H9 (cell line): ENCODE measurements around the gene SPDEF. TPM values are rescaled to one million over a fixed set of nuclear protein-coding genes. Genes with fewer than 3 reads are reported as not detected.

Experiments
- DNase-seq: peaks from one replicate; pipeline ENCODE4 v3.0.0-alpha.2; 2017
- H2AFZ ChIP-seq: one replicate; pipeline ENCODE4 v1.6.1; 2013; ENCODE audit warnings: mild to moderate bottlenecking, low read length, control low read depth, moderate library complexity
- H2AK5ac ChIP-seq: 2 replicates; pipeline ENCODE4 v1.6.1; 2013; ENCODE audit warnings: low read length, control low read depth, mixed read lengths; ENCODE audit not compliant: insufficient read length
- H2BK120ac ChIP-seq: one replicate; pipeline ENCODE4 v1.6.1; 2013; ENCODE audit warnings: low read depth, mild to moderate bottlenecking, low read length, control low read depth, inconsistent platforms; ENCODE audit not compliant: poor library complexity, severe bottlenecking
- H2BK12ac ChIP-seq: 2 replicates; pipeline ENCODE4 v1.6.1; 2013; ENCODE audit warnings: low read length, control low read depth, mixed read lengths, low read depth; ENCODE audit not compliant: insufficient read length
- H2BK15ac ChIP-seq: 2 replicates; pipeline ENCODE4 v1.6.1; 2013; ENCODE audit warnings: low read depth, low read length, control low read depth
- H2BK20ac ChIP-seq: one replicate; pipeline ENCODE4 v1.6.1; 2013; ENCODE audit warnings: low read depth, mild to moderate bottlenecking, low read length, control low read depth, inconsistent platforms; ENCODE audit not compliant: poor library complexity, severe bottlenecking
- H2BK5ac ChIP-seq: 2 replicates; pipeline ENCODE4 v1.6.1; 2013; ENCODE audit warnings: low read length, control low read depth, mixed read lengths; ENCODE audit not compliant: insufficient read length
- H3K14ac ChIP-seq: 2 replicates; pipeline ENCODE4 v1.6.1; 2013; ENCODE audit warnings: low read length, control low read depth; ENCODE audit not compliant: insufficient read depth
- H3K18ac ChIP-seq: 2 replicates; pipeline ENCODE4 v1.6.1; 2013; ENCODE audit warnings: low read depth, mild to moderate bottlenecking, mixed read lengths, low read length, control low read depth; ENCODE audit not compliant: insufficient read length
- H3K23ac ChIP-seq: 2 replicates; pipeline ENCODE4 v1.6.1; 2013; ENCODE audit warnings: low read length, control low read depth, mixed read lengths, low read depth; ENCODE audit not compliant: insufficient read length
- H3K23me2 ChIP-seq: 2 replicates; pipeline ENCODE4 v1.6.1; 2013; ENCODE audit warnings: low read depth, mild to moderate bottlenecking, mixed read lengths, low read length, control low read depth; ENCODE audit not compliant: insufficient read length, poor library complexity, severe bottlenecking
- H3K27ac ChIP-seq: 2 replicates; pipeline ENCODE4 v1.5.1; 2013; ENCODE audit warnings: low read length, control low read depth, mixed read lengths, low read depth; ENCODE audit not compliant: insufficient read length
- H3K27me3 ChIP-seq: 2 replicates; pipeline ENCODE4 v1.6.1; 2013; ENCODE audit warnings: low read length, control low read depth, inconsistent platforms; ENCODE audit not compliant: insufficient read depth
- H3K4ac ChIP-seq: 2 replicates; pipeline ENCODE4 v1.6.1; 2013; ENCODE audit warnings: low read depth, mild to moderate bottlenecking, control low read depth, inconsistent platforms, low read length, moderate library complexity
- H3K4me1 ChIP-seq: 2 replicates; pipeline ENCODE4 v1.6.1; 2013; ENCODE audit warnings: low read length, control low read depth, inconsistent platforms; ENCODE audit not compliant: insufficient read depth
- H3K4me2 ChIP-seq: 2 replicates; pipeline ENCODE4 v1.6.1; 2013; ENCODE audit warnings: low read length, control low read depth, mixed read lengths; ENCODE audit not compliant: insufficient read length, insufficient read depth
- H3K56ac ChIP-seq: 2 replicates; pipeline ENCODE4 v1.6.1; 2013; ENCODE audit warnings: low read depth, mild to moderate bottlenecking, mixed read lengths, low read length, control low read depth; ENCODE audit not compliant: insufficient read length
- H3K79me1 ChIP-seq: 2 replicates; pipeline ENCODE4 v1.6.1; 2013; ENCODE audit warnings: low read depth, mild to moderate bottlenecking, moderate library complexity, low read length, control low read depth, inconsistent platforms; ENCODE audit not compliant: insufficient read depth, poor library complexity, severe bottlenecking
- H3K79me2 ChIP-seq: 2 replicates; pipeline ENCODE4 v1.6.1; 2013; ENCODE audit warnings: low read length, control low read depth, inconsistent platforms; ENCODE audit not compliant: insufficient read depth
- H3K9ac ChIP-seq: 2 replicates; pipeline ENCODE4 v1.6.1; 2013; ENCODE audit warnings: low read length, control low read depth, mixed read lengths; ENCODE audit not compliant: insufficient read length; ENCODE audit errors: extremely low read depth
- H3K9me3 ChIP-seq: one replicate; pipeline ENCODE4 v1.6.1; 2013; ENCODE audit warnings: low read depth, low read length, inconsistent platforms; ENCODE audit not compliant: control insufficient read depth
- H3T11ph ChIP-seq: one replicate; pipeline ENCODE4 v1.6.1; 2013; ENCODE audit warnings: mild to moderate bottlenecking, low read length, control low read depth, inconsistent platforms
- H4K20me1 ChIP-seq: one replicate; pipeline ENCODE4 v1.6.1; 2013; ENCODE audit not compliant: control insufficient read depth, insufficient read length, insufficient read depth
- H4K5ac ChIP-seq: 2 replicates; pipeline ENCODE4 v1.6.1; 2013; ENCODE audit warnings: low read depth, mild to moderate bottlenecking, mixed read lengths, low read length, control low read depth; ENCODE audit not compliant: insufficient read length
- H4K8ac ChIP-seq: replicated peaks from 2 replicates; pipeline ENCODE4 v1.6.1; 2013; ENCODE audit warnings: low read length, control low read depth, mixed read lengths, low read depth; ENCODE audit not compliant: insufficient read length
- H4K91ac ChIP-seq: 2 replicates; pipeline ENCODE4 v1.6.1; 2013; ENCODE audit warnings: low read depth, mild to moderate bottlenecking, moderate library complexity, mixed read lengths, low read length, control low read depth; ENCODE audit not compliant: insufficient read length
- H3K27ac Mint-ChIP-seq, 3 experiments: 2 replicates in 2 of 3; 3 replicates in 1 of 3; pipeline ENCODE4 v1.8.0; 2020 to 2021; ENCODE audit warnings: mixed read lengths in 3 of 3, mild to moderate bottlenecking in 1 of 3, moderate library complexity in 1 of 3
- H3K27me3 Mint-ChIP-seq: 2 replicates; pipeline ENCODE4 v1.8.0; 2021; ENCODE audit warnings: low read depth, mild to moderate bottlenecking, moderate library complexity, mixed read lengths
- H3K36me3 Mint-ChIP-seq, 3 experiments: 2 replicates in 2 of 3; 3 replicates in 1 of 3; pipeline ENCODE4 v1.8.0; 2020 to 2021; ENCODE audit warnings: low read depth in 3 of 3, mixed read lengths in 3 of 3; ENCODE audit not compliant: insufficient read depth in 1 of 3
- H3K4me1 Mint-ChIP-seq, 2 experiments: 2 replicates each; pipeline ENCODE4 v1.8.0; 2020; ENCODE audit warnings: mixed read lengths in 2 of 2
- H3K4me3 Mint-ChIP-seq, 2 experiments: 2 replicates in 1 of 2; 3 replicates in 1 of 2; pipeline ENCODE4 v1.8.0; 2020 to 2021; ENCODE audit warnings: mild to moderate bottlenecking in 2 of 2, mixed read lengths in 2 of 2, moderate library complexity in 1 of 2
- H3K9me3 Mint-ChIP-seq, 2 experiments: 2 replicates in 1 of 2; 3 replicates in 1 of 2; pipeline ENCODE4 v1.8.0; 2020; ENCODE audit warnings: mild to moderate bottlenecking in 2 of 2, mixed read lengths in 2 of 2, moderate library complexity in 1 of 2
- WGBS: extraction: QIAGEN DNeasy Blood & Tissue Kit; methylation state at CpG from one replicate; pipeline ENCODE4 v1.1.7; 2013; ENCODE audit warnings: missing lambda C conversion rate, low lambda C conversion rate, mixed read lengths; ENCODE audit not compliant: insufficient read length; ENCODE audit errors: extremely low coverage; 5-methylcytosine and 5-hydroxymethylcytosine counted together
- total RNA-seq: library from RNA; stranded (reverse); gene quantifications from 2 replicates; pipeline ENCODE4 v1.2.1, GENCODE V29; 2021
- TF ChIP-seq, protein P1 (sequence below): fragments of 200-600 bp; sonication (generic); conservative IDR thresholded peaks from 3 replicates; pipeline ENCODE4 v1.8.0; 2021; ENCODE audit warnings: antibody characterized with exemption, mild to moderate bottlenecking

SPDEF gene
- total RNA-seq, 1 experiment from 2014 or later, result 0.15 TPM

DNA sequence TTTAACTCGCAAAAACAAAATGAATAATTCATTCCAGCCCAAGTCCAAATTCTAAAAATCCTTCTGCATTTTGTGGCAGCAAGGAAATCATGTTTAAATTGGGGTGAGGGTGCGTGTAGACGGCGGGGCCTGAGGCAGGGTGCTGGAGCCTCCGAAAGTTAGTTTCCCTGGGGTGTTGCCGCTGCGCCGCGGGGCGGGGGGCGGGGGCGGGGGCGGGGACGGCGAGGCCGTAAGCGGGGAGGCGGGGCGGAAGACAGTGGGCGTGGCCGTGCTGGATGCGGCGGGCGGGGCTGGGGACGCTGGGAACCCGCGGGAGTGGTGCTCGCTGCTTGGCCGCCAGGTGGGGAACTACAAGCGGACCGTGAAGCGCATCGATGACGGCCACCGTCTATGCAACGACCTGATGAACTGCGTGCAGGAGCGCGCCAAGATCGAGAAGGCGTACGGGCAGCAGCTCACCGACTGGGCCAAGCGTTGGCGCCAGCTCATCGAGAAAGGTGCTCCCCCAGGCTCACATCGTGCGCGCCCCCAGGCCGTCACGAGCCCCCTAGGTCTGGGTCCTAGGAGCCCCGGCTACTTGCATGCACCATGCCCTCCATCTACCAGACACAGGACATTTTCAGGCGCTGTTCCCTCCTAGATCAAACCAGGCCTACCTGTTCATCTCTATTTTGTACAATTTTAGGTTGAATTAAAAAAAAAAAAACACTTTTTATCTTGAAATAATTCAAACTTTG lies 29.0 kb downstream of the SPDEF start:
- H3K4me1 ChIP-seq, result peaks cover 3% of the 10 kb centered on the region; the same call in 1 of the 2 replicates
- H2AK5ac ChIP-seq, result no peak overlapping the region
- no peak overlapping the region for H2AFZ ChIP-seq
- H2BK20ac ChIP-seq, result no peak overlapping the region
- no peak overlapping the region for H2BK12ac ChIP-seq
- H4K91ac ChIP-seq, result no peak overlapping the region
- H3K14ac ChIP-seq, result no peak overlapping the region
- no peaks in the 10 kb centered on the region for H4K20me1 ChIP-seq
- no peak overlapping the region for H3T11ph ChIP-seq
- H2BK15ac ChIP-seq, result no peak overlapping the region
- no peak overlapping the region for H2BK5ac ChIP-seq
- H3K36me3 Mint-ChIP-seq, result peaks cover 0 to 3% (median 0%) of the 10 kb centered on the region in 3 experiments; a peak in 2 of 7 replicates
- H3K27ac Mint-ChIP-seq, result no peak overlapping the region; a peak in 2 of 7 replicates
- no peaks in the 10 kb centered on the region for H3K27me3 ChIP-seq
- peak overlapping the region; percentile 57 to 73 for H3K4me3 Mint-ChIP-seq
- no peak overlapping the region for H3K18ac ChIP-seq
- no peak overlapping the region for H3K4ac ChIP-seq
- H4K5ac ChIP-seq, result no peak overlapping the region
- no peaks in the 10 kb centered on the region for H3K9me3 Mint-ChIP-seq
- no CpG with 5 or more reads among the region's 53 CpGs for WGBS
- no peak overlapping the region for H4K8ac ChIP-seq
- TF ChIP-seq, protein P1, sequence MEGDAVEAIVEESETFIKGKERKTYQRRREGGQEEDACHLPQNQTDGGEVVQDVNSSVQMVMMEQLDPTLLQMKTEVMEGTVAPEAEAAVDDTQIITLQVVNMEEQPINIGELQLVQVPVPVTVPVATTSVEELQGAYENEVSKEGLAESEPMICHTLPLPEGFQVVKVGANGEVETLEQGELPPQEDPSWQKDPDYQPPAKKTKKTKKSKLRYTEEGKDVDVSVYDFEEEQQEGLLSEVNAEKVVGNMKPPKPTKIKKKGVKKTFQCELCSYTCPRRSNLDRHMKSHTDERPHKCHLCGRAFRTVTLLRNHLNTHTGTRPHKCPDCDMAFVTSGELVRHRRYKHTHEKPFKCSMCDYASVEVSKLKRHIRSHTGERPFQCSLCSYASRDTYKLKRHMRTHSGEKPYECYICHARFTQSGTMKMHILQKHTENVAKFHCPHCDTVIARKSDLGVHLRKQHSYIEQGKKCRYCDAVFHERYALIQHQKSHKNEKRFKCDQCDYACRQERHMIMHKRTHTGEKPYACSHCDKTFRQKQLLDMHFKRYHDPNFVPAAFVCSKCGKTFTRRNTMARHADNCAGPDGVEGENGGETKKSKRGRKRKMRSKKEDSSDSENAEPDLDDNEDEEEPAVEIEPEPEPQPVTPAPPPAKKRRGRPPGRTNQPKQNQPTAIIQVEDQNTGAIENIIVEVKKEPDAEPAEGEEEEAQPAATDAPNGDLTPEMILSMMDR, result peak; percentile 77
- no peak overlapping the region for H3K23ac ChIP-seq
- no peak overlapping the region for H2BK120ac ChIP-seq
- no peaks in the 10 kb centered on the region for H3K9me3 ChIP-seq
- H3K27ac ChIP-seq, result no peak overlapping the region
- no peaks in the 10 kb centered on the region for H3K23me2 ChIP-seq
- H3K4me1 Mint-ChIP-seq, result peaks cover 21 to 37% of the 10 kb centered on the region in 2 experiments
- DNase-seq, result peak; percentile 95
- no peaks in the 10 kb centered on the region for H3K79me1 ChIP-seq
- no peak overlapping the region for H3K56ac ChIP-seq
- H3K4me2 ChIP-seq, result peak overlapping the region; percentile 2
- no peak overlapping the region for H3K9ac ChIP-seq
- no peaks in the 10 kb centered on the region for H3K79me2 ChIP-seq
- H3K27me3 Mint-ChIP-seq, result peaks cover 2% of the 10 kb centered on the region; the same call in 1 of the 2 replicates
